Right lobe of liver (tissue), 4 donors: Measurements from ENCODE around the gene TTC39A.

Experiments used
- POLR2A ChIP-seq: fragments of 450-650 bp; IDR thresholded peaks from one replicate; pipeline ENCODE4 v1.6.1; 2017; ENCODE audit warnings: antibody characterized with exemption, mild to moderate bottlenecking
- TF ChIP-seq, protein P1 (sequence below), 4 donors: fragments of 200-600 bp in 3 of 4; fragments of 450-650 bp in 1 of 4; IDR thresholded peaks; one replicate each; pipeline versions ENCODE4 v1.5.1 to v1.8.0; 2016 to 2022; ENCODE audit warnings: antibody characterized with exemption in 4 of 4, mild to moderate bottlenecking in 2 of 4
- donor health status: DM: no; HTN: no; CAD: no.
- donor health status: DM: no; HTN: no; CAD: no.
- donor health status: DM: no; HTN: yes; CAD: no.

DNA sequence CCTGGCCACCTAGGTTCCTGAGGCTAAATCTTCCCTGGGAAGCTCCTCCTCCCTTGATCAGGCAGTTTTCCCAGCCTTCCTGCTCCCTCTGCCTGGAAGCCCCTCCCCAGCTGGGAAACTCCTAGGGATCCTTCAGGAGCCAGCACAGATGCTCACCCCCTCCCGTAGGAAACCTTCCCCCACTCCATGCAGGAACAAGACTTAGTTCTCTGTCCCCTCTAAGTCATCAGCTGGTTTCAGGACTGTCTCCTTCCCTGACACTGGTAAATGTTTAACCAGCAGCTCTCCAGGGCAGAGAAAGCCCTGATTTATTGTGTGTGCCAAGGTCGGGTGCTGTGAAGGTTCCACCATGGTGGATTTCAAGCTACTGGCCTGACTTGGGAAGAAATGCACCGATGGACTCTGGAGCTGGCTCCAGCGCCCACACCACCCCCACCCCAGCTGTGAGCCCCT is 25.0 kb downstream of the TTC39A start:
- TF ChIP-seq, protein P1, sequence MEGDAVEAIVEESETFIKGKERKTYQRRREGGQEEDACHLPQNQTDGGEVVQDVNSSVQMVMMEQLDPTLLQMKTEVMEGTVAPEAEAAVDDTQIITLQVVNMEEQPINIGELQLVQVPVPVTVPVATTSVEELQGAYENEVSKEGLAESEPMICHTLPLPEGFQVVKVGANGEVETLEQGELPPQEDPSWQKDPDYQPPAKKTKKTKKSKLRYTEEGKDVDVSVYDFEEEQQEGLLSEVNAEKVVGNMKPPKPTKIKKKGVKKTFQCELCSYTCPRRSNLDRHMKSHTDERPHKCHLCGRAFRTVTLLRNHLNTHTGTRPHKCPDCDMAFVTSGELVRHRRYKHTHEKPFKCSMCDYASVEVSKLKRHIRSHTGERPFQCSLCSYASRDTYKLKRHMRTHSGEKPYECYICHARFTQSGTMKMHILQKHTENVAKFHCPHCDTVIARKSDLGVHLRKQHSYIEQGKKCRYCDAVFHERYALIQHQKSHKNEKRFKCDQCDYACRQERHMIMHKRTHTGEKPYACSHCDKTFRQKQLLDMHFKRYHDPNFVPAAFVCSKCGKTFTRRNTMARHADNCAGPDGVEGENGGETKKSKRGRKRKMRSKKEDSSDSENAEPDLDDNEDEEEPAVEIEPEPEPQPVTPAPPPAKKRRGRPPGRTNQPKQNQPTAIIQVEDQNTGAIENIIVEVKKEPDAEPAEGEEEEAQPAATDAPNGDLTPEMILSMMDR (IDR thresholded peaks at IDR 0.05): no peak
- TF ChIP-seq POLR2A: no peak
